ENCODE data around the gene CCND1.
A peak's percentile ranks its signal among the peaks of the same experiment; 100 is the strongest.

CCND1 gene

DNA sequence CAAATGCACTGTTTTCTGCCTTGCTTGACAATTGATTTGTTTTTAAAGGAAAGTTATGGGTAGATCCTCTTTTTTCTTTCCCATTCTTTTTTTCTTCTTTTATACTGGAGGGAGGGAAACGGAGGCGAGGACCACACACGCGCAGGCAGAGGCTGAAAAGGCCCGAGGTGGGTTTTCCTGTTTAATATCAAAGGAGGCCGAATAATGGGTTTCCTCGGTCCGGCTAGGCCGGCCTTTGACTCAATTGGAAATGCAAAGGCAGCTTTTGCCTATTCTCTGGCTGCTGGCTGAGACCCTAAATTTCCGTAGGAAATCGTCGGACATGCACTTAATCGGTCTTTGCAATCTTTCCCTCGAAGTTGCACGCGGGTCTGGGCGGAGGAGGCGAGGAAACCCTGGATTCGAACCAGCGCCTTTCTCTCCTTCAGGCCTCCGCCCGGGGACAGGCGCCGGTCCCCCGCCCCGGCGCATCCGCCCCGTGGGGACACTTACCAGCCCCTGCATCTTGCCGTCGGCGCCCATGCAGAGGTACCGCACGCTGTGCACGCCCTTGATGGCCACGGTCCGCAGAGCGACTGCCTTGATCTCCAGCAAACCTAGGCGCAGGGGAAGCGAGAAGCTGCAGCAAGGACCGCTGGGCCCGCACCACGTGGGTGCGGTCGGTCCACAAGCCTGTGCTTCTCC, 62.0 kb downstream of the CCND1 start:
- peak overlapping the region; percentile 97 for H2AK5ac ChIP-seq (ENCODE audit: low read depth, low read length)
- H4K8ac ChIP-seq (ENCODE audit: low read depth, low read length) = no peak overlapping the region
- H3K36me3 ChIP-seq (replicated peaks in 1 of 2; ENCODE audit: control insufficient read depth in 2 of 2, insufficient read depth in 2 of 2, low read length in 2 of 2) = no peaks in the 10 kb centered on the region
- H3K9ac ChIP-seq (ENCODE audit: low read depth, low read length, poor library complexity) = peak overlapping the region; percentile 9
- no peak overlapping the region for H2BK120ac ChIP-seq (ENCODE audit: low read depth, low read length)
- no peaks in the 10 kb centered on the region for H3K79me1 ChIP-seq (ENCODE audit: low read depth, low read length)
- no peaks in the 10 kb centered on the region for H3K9me3 ChIP-seq (replicated peaks in 1 of 2; ENCODE audit: control insufficient read depth in 2 of 2, insufficient read depth in 1 of 2, low read depth in 1 of 2, low read length in 2 of 2)
- H2BK5ac ChIP-seq (ENCODE audit: low read length) = no peak overlapping the region
- peaks cover 25 to 27% of the 10 kb centered on the region in 2 donors for H3K4me1 ChIP-seq (ENCODE audit: control insufficient read depth in 2 of 2, insufficient read depth in 1 of 2, low read depth in 1 of 2, low read length in 2 of 2)
- peak overlapping the region; percentile 16 for H2BK12ac ChIP-seq (ENCODE audit: low read length)
- H3K4me2 ChIP-seq (ENCODE audit: insufficient read depth, low read length, poor library complexity, severe bottlenecking) = peak overlapping the region; percentile 26
- peak overlapping the region; percentile 39 for H3K14ac ChIP-seq (ENCODE audit: low read length)
- no peak overlapping the region for H3K27ac ChIP-seq (replicated peaks; ENCODE audit: low read length)
- H4K91ac ChIP-seq (ENCODE audit: low read depth, low read length, poor library complexity) = no peak overlapping the region
- no peak for DNase-seq (ENCODE audit: low spot score)
- peak overlapping the region; percentile 71 for H3K4ac ChIP-seq (ENCODE audit: low read length)
- WGBS, 2 donors (ENCODE audit: extremely low coverage in 2 of 2, insufficient read length in 2 of 2, insufficient replicate concordance in 1 of 2) = no CpG with 5 or more reads among the region's 45 CpGs
- no peak overlapping the region for H3K4me3 ChIP-seq (ENCODE audit: low read length in 2 of 2)
- H3K18ac ChIP-seq (ENCODE audit: low read length) = peak overlapping the region; percentile 78
- H2AFZ ChIP-seq (ENCODE audit: low read length) = peak overlapping the region; percentile 94
- peaks cover 12 to 73% (median 48%) of the 10 kb centered on the region in 3 experiments for H3K27me3 ChIP-seq (ENCODE audit: control insufficient read depth in 3 of 3, insufficient read depth in 3 of 3, low read depth in 1 of 3, low read length in 3 of 3)
- H3K23ac ChIP-seq (ENCODE audit: low read depth, low read length, poor library complexity) = peak overlapping the region; percentile 70
- H2BK15ac ChIP-seq (ENCODE audit: low read length) = peak overlapping the region; percentile 84

DNA sequence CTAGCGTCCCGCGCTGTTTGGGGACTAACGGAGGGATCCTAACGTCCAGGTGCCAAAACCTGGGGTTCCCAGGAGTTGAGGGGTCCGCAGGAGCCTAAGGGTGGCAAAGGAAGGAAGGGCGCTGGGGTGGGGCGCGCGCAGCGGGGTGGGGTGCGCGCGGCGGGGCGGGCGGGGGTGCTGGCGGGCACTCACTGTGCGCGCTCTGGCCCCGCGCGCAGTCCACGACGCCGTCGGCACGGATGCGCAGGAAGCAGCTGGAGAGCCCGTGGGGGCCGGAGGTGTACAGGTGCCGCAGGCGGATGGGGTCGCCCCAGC, 62.5 kb downstream of the CCND1 start:
- H3K36me3 ChIP-seq (replicated peaks in 1 of 2; ENCODE audit: control insufficient read depth in 2 of 2, insufficient read depth in 2 of 2, low read length in 2 of 2) = no peaks in the 10 kb centered on the region
- H3K4me3 ChIP-seq (ENCODE audit: low read length in 2 of 2) = no peak overlapping the region
- no peaks in the 10 kb centered on the region for H3K9me3 ChIP-seq (replicated peaks in 1 of 2; ENCODE audit: control insufficient read depth in 2 of 2, insufficient read depth in 1 of 2, low read depth in 1 of 2, low read length in 2 of 2)
- peak overlapping the region; percentile 5 for H2BK5ac ChIP-seq (ENCODE audit: low read length)
- H2AK5ac ChIP-seq (ENCODE audit: low read depth, low read length) = peak overlapping the region; percentile 97
- H4K8ac ChIP-seq (ENCODE audit: low read depth, low read length) = no peak overlapping the region
- H3K27ac ChIP-seq (replicated peaks; ENCODE audit: low read length) = no peak overlapping the region
- H3K79me1 ChIP-seq (ENCODE audit: low read depth, low read length) = no peaks in the 10 kb centered on the region
- H2BK15ac ChIP-seq (ENCODE audit: low read length) = peak overlapping the region; percentile 84
- peak overlapping the region; percentile 70 for H2BK12ac ChIP-seq (ENCODE audit: low read length)
- H2AFZ ChIP-seq (ENCODE audit: low read length) = peak overlapping the region; percentile 59
- peak overlapping the region; percentile 40 for H3K9ac ChIP-seq (ENCODE audit: low read depth, low read length, poor library complexity)
- peak overlapping the region; percentile 39 for H3K14ac ChIP-seq (ENCODE audit: low read length)
- DNase-seq (ENCODE audit: low spot score) = no peak
- peak overlapping the region; percentile 77 for H3K4me2 ChIP-seq (ENCODE audit: insufficient read depth, low read length, poor library complexity, severe bottlenecking)
- H3K4ac ChIP-seq (ENCODE audit: low read length) = peak overlapping the region; percentile 71
- peaks cover 25 to 27% of the 10 kb centered on the region in 2 donors for H3K4me1 ChIP-seq (ENCODE audit: control insufficient read depth in 2 of 2, insufficient read depth in 1 of 2, low read depth in 1 of 2, low read length in 2 of 2)
- H3K23ac ChIP-seq (ENCODE audit: low read depth, low read length, poor library complexity) = peak overlapping the region; percentile 63
- H3K27me3 ChIP-seq (ENCODE audit: control insufficient read depth in 3 of 3, insufficient read depth in 3 of 3, low read depth in 1 of 3, low read length in 3 of 3) = peaks cover 12 to 73% (median 48%) of the 10 kb centered on the region in 3 experiments
- peak overlapping the region; percentile 94 for H3K18ac ChIP-seq (ENCODE audit: low read length)
- no CpG with 5 or more reads among the region's 34 CpGs for whole genome bisulfite sequencing, 2 donors (ENCODE audit: extremely low coverage in 2 of 2, insufficient read length in 2 of 2, insufficient replicate concordance in 1 of 2)
- no peak overlapping the region for H4K91ac ChIP-seq (ENCODE audit: low read depth, low read length, poor library complexity)
- H2BK120ac ChIP-seq (ENCODE audit: low read depth, low read length) = no peak overlapping the region

Data from neuronal stem cell (in vitro differentiated cells).